HG02571 (cell line): ENCODE measurements around the gene NCOA6.

ENCODE experiments used
- ATAC-seq: cut with Tn5 transposase; IDR thresholded peaks from one replicate; pipeline ENCODE4 v1.9.1; 2021; ENCODE audit warnings: mild to moderate bottlenecking, moderate library complexity; ENCODE audit not compliant: unreplicated experiment

Gene NCOA6

DNA sequence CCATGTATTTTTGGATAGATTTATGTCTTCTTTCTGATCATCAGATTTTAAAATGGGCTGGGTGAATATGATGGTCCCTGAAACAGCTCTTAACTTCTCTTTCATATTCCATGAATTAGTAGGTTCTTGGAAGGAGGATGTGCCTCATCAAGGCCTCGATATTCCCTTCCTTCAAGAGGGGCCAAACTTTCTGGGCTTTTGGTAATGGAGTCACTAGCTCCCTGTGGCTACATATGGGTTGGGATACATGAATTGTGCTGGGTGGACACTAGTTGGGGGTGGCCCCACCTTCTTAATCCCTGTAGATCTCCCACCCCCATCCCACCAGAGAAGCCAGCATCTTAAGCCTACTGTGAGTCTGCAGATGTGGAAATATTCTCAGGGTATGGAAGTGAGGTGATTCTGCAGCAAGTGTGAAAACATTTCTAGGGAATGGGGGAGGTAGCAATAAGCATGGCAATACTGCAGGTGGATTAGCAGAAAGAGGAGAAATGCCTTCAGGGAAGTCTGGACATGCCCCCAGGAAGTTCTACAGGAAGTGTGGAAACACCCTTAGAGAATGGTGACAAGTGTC is 119.1 kb downstream of the NCOA6 start:
- ATAC-seq = no peak

DNA sequence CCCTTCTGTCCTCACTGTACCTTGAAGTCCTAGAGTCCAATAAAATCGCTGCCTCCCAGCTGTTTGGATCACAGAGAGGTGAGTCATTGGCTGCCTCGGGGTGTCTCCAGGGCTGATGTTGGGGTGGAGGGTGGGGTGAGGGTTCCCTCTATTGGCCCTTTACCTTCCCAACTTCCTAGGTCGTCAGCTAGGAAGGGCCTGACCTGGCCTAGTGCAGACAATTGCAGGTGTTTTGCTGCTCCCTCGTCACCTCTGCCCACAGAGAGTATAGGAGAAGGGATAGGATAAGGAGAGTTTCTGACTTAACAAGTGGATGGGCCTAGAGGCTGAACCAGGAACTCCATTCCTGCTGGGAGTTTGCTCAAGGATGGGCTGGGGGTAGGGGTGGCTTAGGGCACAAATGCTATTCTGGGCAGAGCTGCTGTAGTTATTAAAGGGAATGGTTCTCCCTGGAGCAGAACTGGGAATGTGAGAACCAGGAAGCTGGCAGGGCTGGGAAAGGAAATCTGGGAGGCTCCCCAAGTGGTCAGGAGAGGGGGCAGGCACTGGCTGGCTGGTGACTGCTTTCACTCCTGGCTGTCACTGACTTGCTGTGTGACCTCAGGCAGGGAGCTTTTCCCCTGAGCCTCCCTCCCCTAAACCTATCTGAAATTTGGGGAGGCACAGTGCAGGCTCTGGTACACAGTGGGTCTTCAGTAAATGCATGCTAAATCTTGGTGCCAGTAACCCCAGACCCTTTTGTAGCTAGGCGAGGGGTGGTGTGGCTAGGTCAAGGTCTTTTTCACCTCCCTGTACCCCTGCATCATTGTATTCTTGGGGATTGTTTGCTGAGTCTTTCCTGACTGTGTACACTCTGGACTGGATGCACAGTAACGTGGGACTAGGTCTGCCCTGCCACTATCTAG is 119.8 kb downstream of the NCOA6 start:
- no peak for ATAC-seq

DNA sequence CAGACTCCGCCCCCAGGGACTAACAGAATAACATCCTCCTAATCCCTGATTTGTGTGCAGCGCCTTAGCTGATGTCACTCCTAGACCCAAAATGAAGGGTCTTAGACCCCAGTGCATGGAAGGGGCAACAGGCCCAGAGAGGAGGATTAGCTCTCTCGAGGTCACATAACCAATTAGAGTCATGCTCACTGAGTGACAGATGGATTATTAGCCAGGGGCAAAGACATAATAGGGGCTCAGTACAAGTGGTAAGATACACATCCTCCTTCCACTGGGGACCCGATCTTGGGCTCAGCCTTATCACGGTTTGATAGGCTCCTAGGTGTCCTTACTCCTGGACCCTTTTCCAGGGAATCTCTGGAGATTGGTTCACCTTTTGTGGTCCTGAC is 120.4 kb downstream of the NCOA6 start:
- ATAC-seq = no peak

DNA sequence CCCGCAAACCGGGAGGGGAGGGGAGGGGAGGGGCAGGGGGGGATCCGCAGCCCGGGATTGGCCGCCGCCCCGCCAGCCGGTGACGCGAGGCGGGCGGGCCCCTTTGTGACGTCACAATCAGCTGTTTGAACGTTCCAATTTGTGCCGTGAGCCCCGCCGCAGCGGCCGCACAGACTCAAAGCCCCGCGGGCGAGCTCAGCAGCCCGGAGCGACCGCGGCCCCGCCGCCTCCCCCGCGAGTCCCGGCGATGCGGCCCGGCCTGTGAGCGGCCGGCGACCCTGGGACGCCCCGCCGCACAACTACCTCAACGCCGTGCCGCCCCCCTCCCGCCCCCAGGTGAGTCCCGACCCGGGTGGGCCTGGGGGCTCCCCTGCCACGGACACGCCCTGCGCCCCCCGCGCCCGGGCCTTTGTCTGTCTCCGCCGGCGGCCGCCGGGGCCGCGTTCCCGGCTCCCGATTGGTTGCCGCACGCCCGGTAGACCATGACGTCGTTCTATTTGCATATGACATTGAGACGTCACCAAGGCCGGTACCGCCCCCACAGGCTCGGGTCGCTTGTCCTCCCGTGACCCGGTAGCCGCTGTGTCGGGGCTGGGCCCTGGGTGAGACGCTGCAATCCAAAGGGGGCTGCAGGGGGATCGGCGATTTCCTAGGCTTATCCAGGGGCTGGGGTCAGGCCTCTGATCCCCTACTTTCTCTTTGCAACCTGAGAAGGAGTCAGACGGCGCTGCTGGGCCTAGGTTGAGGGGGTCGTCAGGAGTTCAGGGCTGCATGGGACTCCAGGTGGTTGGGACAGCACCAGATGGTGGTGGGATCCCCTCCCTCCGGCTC is 121.1 kb downstream of the NCOA6 start, which contains the start of gene TP53INP2:
TSS of gene TP53INP2 (plus strand) at position 168 of the 831 bp plus-strand sequence. CDS start 4,396 bp downstream, outside the sequence.
- ATAC-seq = peak; percentile 49

DNA sequence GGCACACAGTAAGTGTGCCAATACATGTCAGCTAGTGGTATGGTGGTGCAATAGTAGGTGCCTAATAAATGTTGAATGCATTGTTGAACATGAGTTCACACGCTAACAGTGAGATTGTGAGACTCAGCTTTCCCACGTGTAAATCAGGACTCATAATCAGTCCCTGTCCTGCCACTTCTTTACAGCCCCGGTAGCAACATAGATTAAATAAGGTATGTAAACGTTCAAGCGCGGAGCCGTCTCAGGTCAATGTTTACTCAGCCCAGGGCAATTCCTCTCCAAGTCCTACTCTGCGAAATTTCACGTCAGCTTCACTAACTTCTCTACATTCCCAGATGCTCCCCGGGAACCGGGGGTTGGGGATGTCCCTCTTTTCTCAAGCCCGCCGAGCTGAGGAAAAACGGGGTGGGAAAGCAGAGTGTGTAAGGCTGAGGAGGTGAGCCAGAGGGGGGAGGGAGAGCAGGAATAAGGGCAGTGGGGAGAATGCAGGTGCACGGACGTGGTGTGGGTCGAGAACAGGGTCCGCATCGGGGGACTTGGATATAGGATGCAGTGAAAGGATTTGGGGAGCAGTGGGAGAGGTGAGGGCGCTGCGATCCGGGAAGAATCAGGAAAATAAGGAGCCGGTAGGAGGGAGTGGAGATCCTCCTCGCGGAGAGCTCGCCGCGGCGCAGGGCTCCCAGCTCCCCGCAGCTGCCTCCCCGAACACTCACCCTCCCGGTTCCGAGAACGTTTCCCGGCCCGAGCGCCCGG is 121.9 kb downstream of the NCOA6 start:
- no peak for ATAC-seq

DNA sequence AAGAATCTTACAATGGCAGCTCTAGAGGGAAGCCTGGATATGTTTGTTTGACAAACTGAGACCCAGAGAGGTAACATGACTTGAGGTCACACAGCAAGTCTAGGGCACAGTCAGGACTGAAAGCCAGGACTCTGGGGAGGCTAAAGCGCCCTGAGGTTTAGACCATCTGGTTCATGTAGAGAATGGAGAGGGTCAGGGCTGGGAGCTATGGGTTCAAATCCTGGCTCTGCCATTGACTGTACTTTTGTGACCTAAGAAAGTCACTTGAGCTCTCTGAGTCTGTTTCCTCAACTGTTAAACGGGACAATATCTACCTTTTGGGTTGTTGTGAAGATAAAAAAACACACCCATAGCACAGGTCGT is 122.4 kb downstream of the NCOA6 start:
- no peak for ATAC-seq

DNA sequence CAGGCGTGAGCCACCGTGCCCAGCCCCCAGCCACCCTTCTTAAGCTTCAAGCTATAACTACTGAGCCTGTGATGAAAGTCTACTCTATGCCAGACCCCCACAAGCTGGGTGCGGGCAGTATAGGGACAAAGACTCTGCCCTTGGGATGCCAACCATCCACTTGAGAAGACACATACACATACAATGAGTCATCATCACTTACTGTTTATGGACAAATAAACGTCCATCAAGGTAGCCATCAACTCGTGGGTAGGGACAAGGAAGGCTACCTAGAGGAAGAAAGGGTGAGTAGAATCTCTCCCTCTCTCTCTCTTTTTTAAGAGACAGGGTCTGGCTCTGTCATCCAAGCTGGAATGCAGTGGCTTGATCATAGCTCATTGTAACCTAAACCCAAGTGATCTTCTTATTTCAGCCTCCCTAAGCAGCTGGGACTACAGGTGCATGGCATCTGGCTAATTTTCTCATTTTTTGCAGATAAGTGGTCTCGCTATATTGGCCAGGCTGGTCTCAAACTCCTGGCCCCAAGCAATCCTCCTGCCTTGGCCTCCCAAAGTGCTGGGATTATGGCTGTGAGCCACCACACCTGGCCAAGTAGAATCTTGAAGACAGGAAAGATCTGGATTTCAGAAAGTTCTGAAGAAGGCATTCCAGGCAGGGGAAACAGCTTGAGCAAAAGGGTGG is 123.9 kb downstream of the NCOA6 start:
- no peak for ATAC-seq

DNA sequence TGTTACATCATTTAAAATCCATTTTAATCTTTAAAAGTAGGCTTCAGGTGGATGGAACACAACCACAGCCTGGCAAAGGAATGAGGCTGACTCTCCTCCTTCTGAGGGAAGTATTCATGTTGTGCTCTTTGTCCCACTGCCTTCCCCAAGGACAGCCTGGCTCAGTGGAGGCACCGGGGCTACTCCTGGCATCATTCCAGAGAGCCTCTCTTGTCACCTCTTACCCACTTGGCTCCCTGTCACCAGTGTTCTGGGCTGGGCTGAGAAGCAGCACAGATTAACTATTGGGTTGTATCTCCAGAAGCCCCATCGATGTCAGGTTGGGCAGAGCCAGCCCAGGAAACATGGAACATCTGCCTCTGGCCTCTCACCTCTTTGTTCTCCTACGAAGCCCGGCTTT is 132.0 kb downstream of the NCOA6 start:
- no peak for ATAC-seq

DNA sequence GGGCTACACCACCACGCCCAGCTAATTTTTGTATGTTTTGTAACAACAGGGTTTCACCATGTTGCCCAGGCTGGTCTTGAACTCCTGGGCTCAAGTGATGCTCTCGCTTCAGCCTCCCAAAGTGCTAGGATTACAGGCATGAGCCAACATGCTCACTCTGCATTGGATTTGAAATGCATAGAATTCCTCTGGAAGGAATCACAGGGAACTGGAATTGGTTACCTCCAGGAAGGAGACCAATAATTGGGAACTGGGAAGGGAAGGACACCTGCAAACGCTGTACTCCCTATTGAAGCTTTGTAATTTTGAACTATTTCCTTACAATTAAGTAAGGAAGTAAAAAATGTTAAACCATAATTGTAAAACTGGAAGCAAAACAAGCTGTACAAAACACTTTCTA is 133.6 kb downstream of the NCOA6 start:
- no peak for ATAC-seq

DNA sequence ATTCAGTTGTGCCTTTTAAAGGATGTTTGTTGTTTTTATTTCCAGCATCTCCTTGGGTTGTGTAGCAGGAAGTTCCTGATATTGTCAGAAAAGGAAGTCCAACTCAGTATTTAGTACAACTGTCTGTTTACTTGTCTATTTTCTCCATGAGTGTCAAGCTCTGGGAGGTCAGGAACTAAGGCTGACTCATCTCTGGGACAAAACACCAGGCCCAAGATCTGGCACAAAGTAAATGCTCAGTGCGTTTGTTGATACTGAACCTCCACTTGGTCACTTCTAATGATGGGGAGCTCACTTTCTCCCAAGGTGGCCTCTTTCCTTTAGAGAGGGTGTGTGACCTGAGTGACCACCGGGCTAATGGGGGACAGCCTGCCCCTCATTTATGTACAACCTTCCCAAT is 136.0 kb downstream of the NCOA6 start:
- ATAC-seq = no peak

DNA sequence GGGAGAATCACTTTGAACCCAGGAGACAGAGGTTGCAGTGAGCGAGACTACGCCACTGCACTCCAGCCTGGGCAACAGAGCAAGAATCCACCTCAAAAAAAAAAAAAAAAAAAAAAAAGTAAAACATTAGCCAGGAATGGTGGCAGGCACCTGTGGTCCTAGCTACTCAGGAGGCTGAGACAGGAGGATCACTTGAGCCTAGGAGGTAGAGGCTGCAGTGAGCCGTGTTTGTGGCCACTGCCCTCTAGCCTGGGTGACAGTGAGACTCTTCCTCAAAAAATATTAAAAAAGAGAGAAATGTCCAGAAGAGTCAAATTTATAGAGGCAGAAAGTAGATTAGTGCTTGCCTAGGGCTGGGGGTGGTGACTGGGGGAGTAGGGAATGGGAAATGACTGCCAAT is 141.8 kb downstream of the NCOA6 start:
- ATAC-seq = no peak

DNA sequence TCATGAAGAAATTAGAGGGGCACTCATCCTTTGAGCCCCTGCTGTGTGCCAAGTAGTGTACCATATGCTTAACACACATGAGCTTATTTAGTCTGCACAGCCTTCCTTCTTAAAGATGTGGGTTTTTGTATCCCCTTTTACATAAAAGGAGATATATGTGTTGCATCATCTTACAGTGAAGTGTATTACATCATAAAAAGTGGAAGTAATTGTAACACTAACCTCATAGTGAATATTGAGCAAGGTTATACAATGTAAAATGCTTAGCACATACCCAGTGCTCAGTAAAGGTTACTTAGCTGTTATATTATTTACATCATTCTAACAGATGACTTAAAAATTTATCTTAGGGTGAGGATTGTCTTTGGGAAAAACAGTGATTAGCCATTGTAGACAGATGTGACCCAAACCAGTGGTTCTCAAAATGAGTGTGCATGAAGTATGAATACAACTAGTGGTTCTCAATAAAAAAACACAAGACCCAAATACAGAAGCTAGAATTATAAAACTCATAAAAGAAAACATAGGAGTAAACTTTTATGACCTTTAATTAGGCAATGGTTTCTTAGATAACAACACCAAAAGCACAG is 144.8 kb downstream of the NCOA6 start:
- no peak for ATAC-seq

DNA sequence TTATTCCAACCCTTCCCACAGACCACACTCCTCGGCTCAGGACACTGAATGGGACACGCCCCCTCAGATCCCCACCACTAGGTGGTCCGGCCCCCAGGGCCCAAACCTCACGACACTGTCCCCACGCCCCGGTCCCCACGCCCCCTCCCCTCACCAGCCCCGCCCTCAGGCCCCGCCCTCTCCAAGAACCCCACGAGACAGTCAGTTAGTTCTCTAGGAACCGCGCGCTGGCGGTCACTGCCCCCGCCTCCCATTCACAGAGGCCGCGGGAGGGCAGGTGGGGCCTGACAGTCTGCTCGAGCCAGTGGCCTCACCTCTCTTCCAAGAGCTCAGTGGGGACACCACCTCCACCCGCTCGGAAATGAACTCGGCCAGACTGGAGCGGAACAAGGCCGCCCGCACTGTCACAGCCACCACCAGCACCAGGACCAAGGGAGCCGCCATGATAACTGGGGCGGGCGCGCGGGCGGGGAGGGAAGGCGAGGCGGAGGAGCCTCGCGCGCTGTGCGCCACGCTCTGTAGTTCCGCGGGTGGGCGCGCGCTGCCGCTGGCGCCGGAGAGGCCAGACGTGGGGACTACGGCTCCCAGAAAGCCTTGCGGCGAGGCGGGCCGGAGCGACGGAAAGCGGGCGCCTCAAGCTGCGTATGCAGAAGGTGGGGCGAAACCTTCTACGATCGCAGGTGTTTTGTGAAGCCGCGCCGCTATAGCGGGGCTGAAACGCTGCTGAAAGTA is 148.6 kb downstream of the NCOA6 start, which contains the start of gene PIGU:
TSS of gene PIGU (minus strand) at position 451 of the 732 bp plus-strand sequence. CDS start at position 444, 7 bp downstream.
- ATAC-seq = peak; percentile 94

DNA sequence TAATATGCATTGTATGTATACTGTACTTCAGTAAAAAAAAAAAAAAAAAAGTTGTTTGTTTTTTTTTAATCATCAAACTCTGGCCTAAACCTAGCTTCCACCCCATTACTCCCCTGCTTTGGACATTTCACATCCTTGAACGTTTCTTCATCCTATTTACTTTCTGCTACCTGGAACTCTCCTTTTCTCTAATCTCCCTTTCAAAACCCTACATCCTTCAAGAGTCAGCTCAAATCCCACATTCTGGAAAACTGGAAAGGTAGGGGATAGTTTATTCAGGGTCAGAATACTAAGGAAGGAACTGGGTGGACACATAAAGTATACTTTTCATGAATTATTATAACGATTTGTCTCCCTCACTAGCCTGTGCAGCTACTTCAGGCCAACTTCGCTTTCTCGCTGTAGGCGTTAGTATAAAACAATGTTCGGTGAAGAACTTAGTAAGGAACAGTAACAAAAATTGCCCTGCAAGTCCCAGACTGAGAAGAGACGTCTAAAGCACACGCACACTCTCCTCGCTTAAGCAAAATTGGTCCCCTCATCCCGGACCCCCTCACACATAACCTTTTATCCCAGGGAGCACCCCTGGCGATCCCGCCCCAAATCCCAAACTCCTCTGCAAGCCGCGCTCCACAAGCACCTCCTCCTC is 149.3 kb downstream of the NCOA6 start:
- ATAC-seq = no peak

DNA sequence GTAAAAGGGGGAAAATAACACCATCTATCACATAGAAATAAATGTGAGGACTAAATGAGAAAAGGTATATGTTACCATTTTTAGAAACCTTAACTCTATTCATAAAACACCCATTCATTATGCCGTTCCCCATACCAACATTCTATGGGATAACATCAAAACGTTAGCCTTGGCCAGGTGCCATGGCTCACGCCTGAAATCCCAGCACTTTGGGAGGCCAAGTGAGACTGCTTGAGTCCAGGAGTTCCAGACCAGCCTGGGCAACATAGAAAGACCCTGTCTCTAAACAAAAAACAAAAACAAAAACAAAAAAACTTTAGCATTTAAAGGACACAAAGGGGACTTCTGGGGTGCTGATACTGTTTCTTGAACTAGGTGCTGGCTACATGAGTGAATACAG is 149.9 kb downstream of the NCOA6 start:
- ATAC-seq = no peak

DNA sequence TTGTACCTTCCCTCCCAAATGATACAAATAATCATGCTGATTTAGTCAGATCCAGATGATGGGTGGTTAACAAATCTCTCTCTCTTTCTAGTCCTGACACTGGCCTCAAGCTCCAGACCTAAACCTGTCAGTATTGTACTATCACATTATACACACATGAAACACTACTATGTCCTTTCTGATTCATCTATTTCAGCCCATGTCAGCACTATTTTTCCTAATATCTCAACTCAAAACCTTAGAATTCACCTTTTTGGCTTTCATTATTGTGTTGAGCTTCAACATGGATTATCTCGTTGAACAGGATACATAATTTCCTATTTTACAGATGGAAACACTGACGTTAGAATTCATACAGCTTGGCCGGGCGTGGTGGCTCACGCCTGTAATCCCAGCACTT is 152.0 kb downstream of the NCOA6 start:
- no peak for ATAC-seq

DNA sequence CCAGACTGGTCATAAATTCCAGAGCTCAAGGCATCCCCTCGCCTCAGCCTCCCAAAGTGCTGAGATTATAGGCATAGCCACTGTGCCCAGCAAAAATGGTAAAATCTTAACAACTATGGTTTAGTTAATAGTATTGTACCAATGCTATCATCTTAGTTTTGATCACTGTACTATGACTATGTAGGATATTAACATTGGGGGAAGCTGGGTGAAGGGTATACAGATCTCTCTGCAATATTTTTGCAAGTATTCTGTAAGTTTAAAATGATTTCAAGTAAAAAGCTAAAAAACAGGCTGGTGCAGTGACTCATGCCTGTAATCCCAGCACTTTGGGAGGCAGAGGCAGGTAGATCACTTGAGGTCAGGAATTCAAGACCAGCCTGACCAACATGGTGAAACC is 156.4 kb downstream of the NCOA6 start:
- no peak for ATAC-seq
